HepG2 (cell line): ENCODE measurements around the gene PSENEN. TPM values are rescaled to one million over a fixed set of nuclear protein-coding genes. Genes with fewer than 3 reads are reported as not detected.
A peak's percentile ranks its signal among the peaks of the same experiment; 100 is the strongest.

Source experiments
- ARID2 ChIP-seq: sonication (generic); formaldehyde crosslinking; IDR thresholded peaks from 2 replicates; pipeline ENCODE4 v1.8.1; 2022; ENCODE audit warnings: mild to moderate bottlenecking, missing genetic modification reagents, borderline replicate concordance
- BATF2 ChIP-seq: sonication (generic); formaldehyde crosslinking; IDR thresholded peaks from 2 replicates; pipeline ENCODE4 v1.8.0; 2022; ENCODE audit warnings: mild to moderate bottlenecking, missing genetic modification reagents, moderate library complexity
- HCFC1 ChIP-seq: fragments of 150-350 bp; IDR thresholded peaks from 2 replicates; pipeline ENCODE4 v1.6.1; 2014; ENCODE audit warnings: low read depth, low read length
- HMG20B ChIP-seq: conservative IDR thresholded peaks from 2 replicates; pipeline ENCODE4 v1.6.1; 2016; ENCODE audit warnings: missing genetic modification reagents, missing compliant biosample characterization
- ISL2 ChIP-seq: sonication (generic); formaldehyde crosslinking; IDR thresholded peaks from 2 replicates; pipeline ENCODE4 v1.5.0; 2020; ENCODE audit warnings: missing genetic modification reagents
- KLF9 ChIP-seq: IDR thresholded peaks from 2 replicates; pipeline ENCODE4 v1.6.1; 2016; ENCODE audit warnings: low read depth
- THAP7 ChIP-seq: sonication (generic); formaldehyde crosslinking; IDR thresholded peaks from 2 replicates; pipeline ENCODE4 v1.8.1; 2023; ENCODE audit warnings: mild to moderate bottlenecking, missing genetic modification reagents
- ZBTB40 ChIP-seq, 2 experiments: fragments of 450-650 bp in 1 of 2; sonication (generic) in 1 of 2; formaldehyde crosslinking in 1 of 2; IDR thresholded peaks; 2 replicates each; pipeline versions ENCODE4 v1.6.1 to v1.8.0; 2016 to 2022; ENCODE audit warnings: antibody characterized with exemption in 1 of 2, mild to moderate bottlenecking in 1 of 2, missing genetic modification reagents in 1 of 2
- ZFP36L2 ChIP-seq: sonication (generic); formaldehyde crosslinking; IDR thresholded peaks from 2 replicates; pipeline ENCODE4 v1.4.0; 2020; ENCODE audit warnings: missing genetic modification reagents
- ZNF431 ChIP-seq: sonication (generic); formaldehyde crosslinking; IDR thresholded peaks from 2 replicates; pipeline ENCODE4 v1.9.0; 2022; ENCODE audit warnings: missing genetic modification reagents, low read depth, mild to moderate bottlenecking, borderline replicate concordance
- ZNF609 ChIP-seq: sonication (generic); formaldehyde crosslinking; IDR thresholded peaks from 2 replicates; pipeline ENCODE4 v1.4.0; 2020; ENCODE audit warnings: mild to moderate bottlenecking, missing genetic modification reagents, borderline replicate concordance
- ZNF879 ChIP-seq: sonication (generic); formaldehyde crosslinking; IDR thresholded peaks from 2 replicates; pipeline ENCODE4 v1.8.1; 2023; ENCODE audit warnings: missing genetic modification reagents
- polyA plus RNA-seq, 8 experiments: library from polyadenylated mRNA; depleted of rRNA in 3 of 8; stranded (reverse) in 7 of 8; unstranded in 1 of 8; fragments of >200 nt; fragmentation: Illumina TruSeq in 4 of 8; extraction: Trizol in 4 of 8; gene quantifications; 2 replicates each; pipeline versions ENCODE4 v1.2.1 to v1.2.3, GENCODE V29; 2011 to 2016; ENCODE audit warnings: low read depth in 4 of 8, missing spikeins in 1 of 8, mixed read lengths in 1 of 8; ENCODE audit not compliant: insufficient read depth in 1 of 8
- total RNA-seq, 5 experiments: library from RNA; depleted of rRNA; stranded (reverse); fragments of >200 nt; fragmentation: Illumina TruSeq; extraction: Trizol; gene quantifications; 2 replicates each; pipeline ENCODE4 v1.2.3, GENCODE V29; 2016; ENCODE audit warnings: low read depth in 1 of 5

Gene PSENEN
- total and polyA plus RNA-seq, 2 of the 13 experiments (the other 11 are each of a cell fraction or from before 2014, with no cell fraction given) = 16.9 to 34.2 TPM

GRCh38 chr19:35744430-35745327, 772 bp upstream of the PSENEN start (continued):
- TF ChIP-seq ZBTB40 (IDR thresholded peaks at IDR 0.05) = no peak
- TF ChIP-seq ZBTB40 (CRISPR knock-in tag; IDR thresholded peaks at IDR 0.05) = peak; percentile 48; the same call in 1 of the 2 replicates
- TF ChIP-seq ZNF609 = no peak
- no peak for TF ChIP-seq HMG20B
- 0 out of 2 replicates have a peak, but pooled peaks have one; percentile 48 for TF ChIP-seq BATF2 (CRISPR knock-in tag)
- no peak for TF ChIP-seq ZFP36L2
- TF ChIP-seq ISL2 (CRISPR knock-in tag) = no peak
- TF ChIP-seq KLF9 = no peak
- TF ChIP-seq ZNF879 (CRISPR knock-in tag) = no peak
- TF ChIP-seq THAP7 = no peak
- TF ChIP-seq ARID2 (CRISPR knock-in tag) = no peak
- no peak for TF ChIP-seq ZNF431 (CRISPR knock-in tag)
- TF ChIP-seq HCFC1 = peak; percentile 41; the same call in 1 of the 2 replicates
